Esophagus squamous epithelium (tissue), 4 donors: ENCODE measurements around the gene AGR2.

Source experiments
- POLR2A ChIP-seq, 4 donors: fragments of 450-650 bp; IDR thresholded peaks; one replicate each; pipeline ENCODE4 v1.6.1; 2017; ENCODE audit warnings: antibody characterized with exemption in 4 of 4, mild to moderate bottlenecking in 4 of 4, moderate library complexity in 3 of 4
- TF ChIP-seq, protein P1 (sequence below), 6 experiments: fragments of 450-650 bp in 4 of 6; fragments of 200-600 bp in 2 of 6; sonication (generic) in 2 of 6; IDR thresholded peaks; one replicate each; pipeline ENCODE4 v1.5.1; 2016 to 2019; ENCODE audit warnings: antibody characterized with exemption in 6 of 6, mild to moderate bottlenecking in 4 of 6, moderate library complexity in 4 of 6

- no peak for TF ChIP-seq POLR2A (IDR thresholded peaks at IDR 0.05)
- TF ChIP-seq, protein P1, sequence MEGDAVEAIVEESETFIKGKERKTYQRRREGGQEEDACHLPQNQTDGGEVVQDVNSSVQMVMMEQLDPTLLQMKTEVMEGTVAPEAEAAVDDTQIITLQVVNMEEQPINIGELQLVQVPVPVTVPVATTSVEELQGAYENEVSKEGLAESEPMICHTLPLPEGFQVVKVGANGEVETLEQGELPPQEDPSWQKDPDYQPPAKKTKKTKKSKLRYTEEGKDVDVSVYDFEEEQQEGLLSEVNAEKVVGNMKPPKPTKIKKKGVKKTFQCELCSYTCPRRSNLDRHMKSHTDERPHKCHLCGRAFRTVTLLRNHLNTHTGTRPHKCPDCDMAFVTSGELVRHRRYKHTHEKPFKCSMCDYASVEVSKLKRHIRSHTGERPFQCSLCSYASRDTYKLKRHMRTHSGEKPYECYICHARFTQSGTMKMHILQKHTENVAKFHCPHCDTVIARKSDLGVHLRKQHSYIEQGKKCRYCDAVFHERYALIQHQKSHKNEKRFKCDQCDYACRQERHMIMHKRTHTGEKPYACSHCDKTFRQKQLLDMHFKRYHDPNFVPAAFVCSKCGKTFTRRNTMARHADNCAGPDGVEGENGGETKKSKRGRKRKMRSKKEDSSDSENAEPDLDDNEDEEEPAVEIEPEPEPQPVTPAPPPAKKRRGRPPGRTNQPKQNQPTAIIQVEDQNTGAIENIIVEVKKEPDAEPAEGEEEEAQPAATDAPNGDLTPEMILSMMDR (IDR thresholded peaks at IDR 0.05): no peak
Measured at GRCh38 chr7:16838891-16839290, 34.1 kb upstream of the AGR2 start.
